Kidney epithelial cell (primary cell): Measurements from ENCODE around the gene PSMD2. TPM values are rescaled to one million over a fixed set of nuclear protein-coding genes. Genes with fewer than 3 reads are reported as not detected.
"Not testable (repeated sequence)": the region's sequence is repeated elsewhere in the genome, so short reads cannot be mapped to it uniquely, and the experiment has no call there.

Source experiments
- DNase-seq: peaks from one replicate; pipeline ENCODE4 v3.0.0-alpha.2; 2010; ENCODE audit warnings: low read depth
- H3K27me3 ChIP-seq: 2 replicates; pipeline ENCODE4 v1.6.0; 2011; ENCODE audit warnings: low read length; ENCODE audit not compliant: control insufficient read depth, insufficient read depth
- H3K36me3 ChIP-seq: 2 replicates; pipeline ENCODE4 v1.5.1; 2011; ENCODE audit warnings: low read length; ENCODE audit not compliant: control insufficient read depth, insufficient read depth
- H3K4me3 ChIP-seq: 2 replicates; pipeline ENCODE4 v1.5.1; 2011; ENCODE audit warnings: low read depth, mild to moderate bottlenecking, control low read depth, low read length
- CTCF ChIP-seq: IDR thresholded peaks from 2 replicates; pipeline ENCODE4 v1.5.1; 2011; ENCODE audit warnings: mild to moderate bottlenecking, moderate library complexity, low read length, control low read depth, inconsistent platforms; ENCODE audit not compliant: insufficient read depth, poor library complexity, severe bottlenecking
- total RNA-seq: library from RNA; depleted of rRNA; stranded (reverse); fragments of >200 nt; gene quantifications from 2 replicates; pipeline ENCODE4 v1.2.3, GENCODE V29; 2015

The PSMD2 gene
- total RNA-seq, 1 donor from 2014 or later: 903 TPM

- Histone ChIP-seq H3K27me3 (peaks cover 34% of the 10 kb centered on the region), H3K4me3 (peak overlapping the region; percentile 50), H3K36me3 (no peaks in the 10 kb centered on the region)
- DNase-seq: no peak
- no peak for TF ChIP-seq CTCF
Observed at GRCh38 chr3:184261854-184262763, 36.9 kb upstream of the PSMD2 start.

GRCh38 chr3:184262764-184263179 lies 36.3 kb upstream of the PSMD2 start:
- peaks cover 34% of the 10 kb centered on the region for H3K27me3 ChIP-seq

GRCh38 chr3:184267249-184267648 lies 31.8 kb upstream of the PSMD2 start:
- not testable (repeated sequence) for H3K4me3 ChIP-seq, H3K27me3 ChIP-seq, H3K36me3 ChIP-seq, DNase-seq

More at GRCh38 chr3:184262764-184263179, 36.3 kb upstream of the PSMD2 start:
- H3K36me3 ChIP-seq: no peaks in the 10 kb centered on the region
- H3K4me3 ChIP-seq: peak overlapping the region; percentile 50
- DNase-seq: no peak
- no peak for TF ChIP-seq CTCF

GRCh38 chr3:184272269-184272668 lies 26.8 kb upstream of the PSMD2 start:
- Histone ChIP-seq H3K27me3 (peaks cover 23% of the 10 kb centered on the region), H3K4me3 (no peak overlapping the region), H3K36me3 (no peaks in the 10 kb centered on the region)
- TF ChIP-seq CTCF: no peak
- no peak for DNase-seq

- no peak overlapping the region for H3K4me3 ChIP-seq
Observed at GRCh38 chr3:184275381-184275701, 23.7 kb upstream of the PSMD2 start.

More at GRCh38 chr3:184275381-184275701, 23.7 kb upstream of the PSMD2 start:
- H3K27me3 ChIP-seq: peaks cover 32% of the 10 kb centered on the region
- DNase-seq: no peak
- no peaks in the 10 kb centered on the region for H3K36me3 ChIP-seq
- no peak for TF ChIP-seq CTCF
